ENCODE measurements around the gene AMN1.
A peak's percentile ranks its signal among the peaks of the same experiment; 100 is the strongest.
"Not testable (repeated sequence)": the region's sequence is repeated elsewhere in the genome, so short reads cannot be mapped to it uniquely, and the experiment has no call there.

AMN1 gene

DNA sequence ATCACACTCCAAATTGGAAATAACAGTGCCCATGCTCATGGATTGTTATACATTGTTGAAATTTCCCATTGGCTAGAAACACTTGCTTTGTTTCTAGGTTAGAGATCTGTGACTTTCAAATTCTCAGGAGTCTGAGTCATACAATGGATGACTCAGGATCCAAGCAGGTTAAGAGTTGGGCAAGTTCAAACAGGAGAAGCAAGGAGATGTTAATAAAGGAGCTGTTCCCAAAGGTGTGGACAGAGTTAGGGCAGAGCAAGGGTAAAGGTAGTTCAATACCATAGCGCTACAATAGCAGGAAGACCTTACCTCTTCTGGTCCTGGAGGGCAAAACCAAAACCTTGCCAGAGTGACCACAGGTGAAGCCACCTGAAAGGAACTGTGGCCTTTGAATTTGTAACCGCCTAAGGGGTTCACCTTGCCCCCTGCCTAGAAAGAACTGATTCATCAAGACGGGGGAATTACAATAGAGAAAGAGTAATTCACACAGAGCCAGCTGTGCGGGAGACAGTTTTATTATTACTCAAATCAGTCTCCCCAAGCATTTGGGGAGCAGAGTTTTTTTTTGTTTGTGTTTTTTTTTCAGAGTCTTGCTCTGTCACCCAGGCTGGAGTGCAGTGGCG is 4.2 kb upstream of the AMN1 start:
- Histone ChIP-seq H3K4me1 (ENCODE audit: insufficient read depth, poor library complexity, severe bottlenecking) (peaks cover 30% of the 10 kb centered on the region), H3K36me3 (ENCODE audit: low read depth) (no peaks in the 10 kb centered on the region), H3K27ac (ENCODE audit: poor library complexity, severe bottlenecking) (peak overlapping the region; percentile 97), H3K27me3 (ENCODE audit: insufficient read depth, poor library complexity, severe bottlenecking) (no peaks in the 10 kb centered on the region), H3K4me3 (ENCODE audit: severe bottlenecking) (no peak overlapping the region), H3K9me3 (ENCODE audit: severe bottlenecking) (peaks cover 5% of the 10 kb centered on the region)
- no peak for DNase-seq (ENCODE audit: low spot score)
- TF ChIP-seq, protein P1, sequence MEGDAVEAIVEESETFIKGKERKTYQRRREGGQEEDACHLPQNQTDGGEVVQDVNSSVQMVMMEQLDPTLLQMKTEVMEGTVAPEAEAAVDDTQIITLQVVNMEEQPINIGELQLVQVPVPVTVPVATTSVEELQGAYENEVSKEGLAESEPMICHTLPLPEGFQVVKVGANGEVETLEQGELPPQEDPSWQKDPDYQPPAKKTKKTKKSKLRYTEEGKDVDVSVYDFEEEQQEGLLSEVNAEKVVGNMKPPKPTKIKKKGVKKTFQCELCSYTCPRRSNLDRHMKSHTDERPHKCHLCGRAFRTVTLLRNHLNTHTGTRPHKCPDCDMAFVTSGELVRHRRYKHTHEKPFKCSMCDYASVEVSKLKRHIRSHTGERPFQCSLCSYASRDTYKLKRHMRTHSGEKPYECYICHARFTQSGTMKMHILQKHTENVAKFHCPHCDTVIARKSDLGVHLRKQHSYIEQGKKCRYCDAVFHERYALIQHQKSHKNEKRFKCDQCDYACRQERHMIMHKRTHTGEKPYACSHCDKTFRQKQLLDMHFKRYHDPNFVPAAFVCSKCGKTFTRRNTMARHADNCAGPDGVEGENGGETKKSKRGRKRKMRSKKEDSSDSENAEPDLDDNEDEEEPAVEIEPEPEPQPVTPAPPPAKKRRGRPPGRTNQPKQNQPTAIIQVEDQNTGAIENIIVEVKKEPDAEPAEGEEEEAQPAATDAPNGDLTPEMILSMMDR (IDR thresholded peaks at IDR 0.05; ENCODE audit: poor library complexity, severe bottlenecking) = no peak
- ATAC-seq (ENCODE audit: low read depth) = peak; percentile 64

DNA sequence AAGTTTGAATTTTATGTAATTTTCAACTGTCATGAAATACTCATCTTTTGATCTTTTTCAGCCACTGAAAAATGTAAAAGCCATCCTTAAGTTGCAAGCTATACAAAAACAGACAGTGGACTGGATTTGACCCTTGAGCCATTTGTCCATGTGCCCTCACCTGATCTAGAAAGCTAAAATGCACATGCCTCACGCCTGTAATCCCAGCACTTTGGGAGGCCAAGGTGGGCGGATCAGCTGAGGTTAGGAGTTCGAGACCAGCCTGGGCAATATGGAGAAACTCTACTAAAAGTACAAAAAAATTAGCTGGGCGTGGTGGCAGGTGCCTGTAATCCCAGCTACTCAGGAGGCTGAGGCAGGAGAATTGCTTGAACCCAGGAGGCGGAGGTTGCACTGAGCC is 2.4 kb upstream of the AMN1 start:
- ATAC-seq (ENCODE audit: low read depth); H3K27me3 ChIP-seq (ENCODE audit: insufficient read depth, poor library complexity, severe bottlenecking); H3K9me3 ChIP-seq (ENCODE audit: severe bottlenecking); DNase-seq (ENCODE audit: low spot score); H3K4me3 ChIP-seq (ENCODE audit: severe bottlenecking); H3K36me3 ChIP-seq (ENCODE audit: low read depth): not testable (repeated sequence)
- peak overlapping the region; percentile 97 for H3K27ac ChIP-seq (ENCODE audit: poor library complexity, severe bottlenecking)
- H3K4me1 ChIP-seq (ENCODE audit: insufficient read depth, poor library complexity, severe bottlenecking) = peaks cover 30% of the 10 kb centered on the region

DNA sequence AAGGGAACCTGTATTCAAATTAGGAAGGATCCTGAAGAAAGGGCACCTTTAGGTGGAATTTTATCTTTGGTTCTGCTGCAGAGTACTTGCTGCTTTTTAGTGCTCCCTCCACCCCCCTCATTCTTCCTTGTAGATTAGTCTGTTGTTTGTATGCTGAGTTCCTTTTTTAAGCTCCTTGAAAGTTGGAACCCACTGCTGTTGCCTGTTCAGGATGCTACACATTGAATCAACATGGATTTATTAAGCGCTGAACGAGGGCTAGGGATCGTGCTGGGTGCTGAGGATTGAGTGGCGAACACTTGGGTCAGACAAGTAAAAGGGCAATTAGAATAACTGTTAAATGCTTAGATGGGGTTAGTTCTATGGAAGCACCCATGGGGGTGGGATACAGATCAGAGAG is 884 bp upstream of the AMN1 start:
- Histone ChIP-seq H3K4me1 (ENCODE audit: insufficient read depth, poor library complexity, severe bottlenecking) (peaks cover 30% of the 10 kb centered on the region), H3K9me3 (ENCODE audit: severe bottlenecking) (peaks cover 5% of the 10 kb centered on the region), H3K36me3 (ENCODE audit: low read depth) (no peaks in the 10 kb centered on the region), H3K27me3 (ENCODE audit: insufficient read depth, poor library complexity, severe bottlenecking) (no peaks in the 10 kb centered on the region), H3K27ac (ENCODE audit: poor library complexity, severe bottlenecking) (peak overlapping the region; percentile 72), H3K4me3 (ENCODE audit: severe bottlenecking) (peak overlapping the region; percentile 35)
- no peak for DNase-seq (ENCODE audit: low spot score)
- no peak for ATAC-seq (ENCODE audit: low read depth)
- TF ChIP-seq, protein P1 (IDR thresholded peaks at IDR 0.05; ENCODE audit: poor library complexity, severe bottlenecking) = no peak

DNA sequence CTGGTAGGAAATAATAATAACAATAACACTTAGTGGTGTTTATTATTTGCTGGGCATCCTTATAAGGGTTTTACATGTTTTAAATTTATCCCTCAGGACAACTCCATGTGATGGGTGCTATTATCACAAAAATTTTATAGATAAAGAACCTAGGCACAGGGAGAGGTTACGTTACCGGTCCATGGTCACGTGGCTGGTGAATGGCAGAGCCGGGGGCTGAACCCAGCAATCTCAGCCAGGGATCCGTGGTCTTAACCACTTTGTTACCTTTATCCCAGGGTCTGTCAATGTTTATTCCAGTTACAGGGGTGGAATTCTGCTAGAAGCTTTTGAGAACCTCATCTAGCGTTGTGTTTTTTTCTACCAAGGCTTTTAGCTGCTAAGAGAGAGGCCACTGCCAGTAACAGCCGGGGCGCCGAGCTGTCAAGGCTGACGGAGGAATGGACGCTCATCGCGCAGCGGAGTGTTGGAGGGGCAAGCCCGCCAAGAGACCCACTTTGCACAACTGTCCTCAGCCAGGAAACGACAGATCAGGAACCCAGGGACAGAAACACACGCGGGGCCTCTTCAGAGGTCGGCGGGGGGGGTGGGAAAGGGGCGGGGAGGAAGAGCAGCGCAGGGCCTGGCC is 418 bp downstream of the AMN1 start:
- Histone ChIP-seq H3K27me3 (ENCODE audit: insufficient read depth, poor library complexity, severe bottlenecking) (no peaks in the 10 kb centered on the region), H3K27ac (ENCODE audit: poor library complexity, severe bottlenecking) (peak overlapping the region; percentile 72), H3K36me3 (ENCODE audit: low read depth) (no peaks in the 10 kb centered on the region), H3K4me3 (ENCODE audit: severe bottlenecking) (peak overlapping the region; percentile 35), H3K9me3 (ENCODE audit: severe bottlenecking) (peaks cover 5% of the 10 kb centered on the region), H3K4me1 (ENCODE audit: insufficient read depth, poor library complexity, severe bottlenecking) (peaks cover 21% of the 10 kb centered on the region)
- TF ChIP-seq, protein P1 (IDR thresholded peaks at IDR 0.05; ENCODE audit: poor library complexity, severe bottlenecking) = no peak
- ATAC-seq (ENCODE audit: low read depth) (peak; percentile 22), DNase-seq (ENCODE audit: low spot score) (no peak)

DNA sequence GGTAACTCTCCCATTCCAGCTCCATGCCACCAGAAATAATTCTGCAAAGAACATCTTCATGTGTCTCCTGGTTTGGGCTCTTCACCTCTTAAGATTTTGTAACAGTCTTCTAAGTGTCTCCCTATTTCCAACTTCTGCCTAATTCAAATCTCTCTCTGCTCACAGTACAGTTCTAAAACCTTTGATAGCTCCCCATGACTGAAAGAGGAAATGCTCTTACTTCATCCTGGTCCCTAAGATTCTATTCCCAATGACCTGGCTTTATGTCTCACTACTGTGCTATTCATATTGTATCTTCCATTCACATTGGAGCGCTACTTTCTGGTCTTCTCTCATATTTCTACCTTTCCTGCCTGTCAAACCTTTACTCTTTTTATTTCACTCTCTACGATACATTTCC is 1.6 kb downstream of the AMN1 start:
- DNase-seq (ENCODE audit: low spot score) (no peak), ATAC-seq (ENCODE audit: low read depth) (no peak)
- no peak overlapping the region for H3K4me3 ChIP-seq (ENCODE audit: severe bottlenecking)
- no peaks in the 10 kb centered on the region for H3K36me3 ChIP-seq (ENCODE audit: low read depth)
- peaks cover 5% of the 10 kb centered on the region for H3K9me3 ChIP-seq (ENCODE audit: severe bottlenecking)
- peaks cover 11% of the 10 kb centered on the region for H3K4me1 ChIP-seq (ENCODE audit: insufficient read depth, poor library complexity, severe bottlenecking)
- no peaks in the 10 kb centered on the region for H3K27me3 ChIP-seq (ENCODE audit: insufficient read depth, poor library complexity, severe bottlenecking)
- TF ChIP-seq, protein P1 (IDR thresholded peaks at IDR 0.05; ENCODE audit: poor library complexity, severe bottlenecking) = no peak
- H3K27ac ChIP-seq (ENCODE audit: poor library complexity, severe bottlenecking) = no peak overlapping the region
